ENCODE measurements around the gene ZNF441. TPM values are rescaled to one million over a fixed set of nuclear protein-coding genes. Genes with fewer than 3 reads are reported as not detected.

Gene ZNF441
- total RNA-seq, 1 experiment from 2014 or later = 1.8 TPM

- POLR2A ChIA-PET = no interaction called here
- no peak overlapping the region for H3K27ac Mint-ChIP-seq
- no peak overlapping the region for H3K4me3 Mint-ChIP-seq
- CTCF ChIA-PET = no interaction called here
- H3K9me3 Mint-ChIP-seq = peaks cover 33% of the 10 kb centered on the region
- no peaks in the 10 kb centered on the region; the same call in 1 of the 2 replicates for H3K27me3 Mint-ChIP-seq (ENCODE audit: low read depth)
- no peak for DNase-seq (ENCODE audit: low spot score)
- H3K36me3 Mint-ChIP-seq = peaks cover 56% of the 10 kb centered on the region
- no peak for ATAC-seq
- no peak for TF ChIP-seq CBFB (CRISPR knock-in tag; IDR thresholded peaks at IDR 0.05; ENCODE audit: low read depth)
- no peak for TF ChIP-seq NR3C1 (CRISPR knock-in tag; conservative IDR thresholded peaks at IDR 0.05; ENCODE audit: low read depth)
- TF ChIP-seq ATF2 (CRISPR knock-in tag; IDR thresholded peaks at IDR 0.05; ENCODE audit: borderline replicate concordance, low read depth) = no peak
- no peak for TF ChIP-seq NFYB (CRISPR knock-in tag; conservative IDR thresholded peaks at IDR 0.05; ENCODE audit: low read depth)
- H3K4me1 Mint-ChIP-seq = no peaks in the 10 kb centered on the region
Measured at GRCh38 chr19:11721681-11722080, 45.1 kb upstream of the ZNF441 start.

- H3K4me3 Mint-ChIP-seq = no peak overlapping the region
- POLR2A ChIA-PET = no interaction called here
- H3K4me1 Mint-ChIP-seq = no peaks in the 10 kb centered on the region
- DNase-seq (ENCODE audit: low spot score) (no peak), ATAC-seq (no peak)
- H3K9me3 Mint-ChIP-seq = peaks cover 33% of the 10 kb centered on the region
- peaks cover 56% of the 10 kb centered on the region for H3K36me3 Mint-ChIP-seq
- H3K27me3 Mint-ChIP-seq (ENCODE audit: low read depth) = no peaks in the 10 kb centered on the region
- no peak overlapping the region for H3K27ac Mint-ChIP-seq
- CTCF ChIA-PET = no interaction called here
- TF ChIP-seq ATF3 (CRISPR knock-in tag; conservative IDR thresholded peaks at IDR 0.05) = no peak
- no peak for TF ChIP-seq PRRX2 (CRISPR knock-in tag; IDR thresholded peaks at IDR 0.05)
- TF ChIP-seq ARID4B (CRISPR knock-in tag; IDR thresholded peaks at IDR 0.05; ENCODE audit: borderline replicate concordance) = no peak
- TF ChIP-seq ZNF232 (CRISPR knock-in tag; IDR thresholded peaks at IDR 0.05) = no peak
- TF ChIP-seq NFYB (CRISPR knock-in tag; conservative IDR thresholded peaks at IDR 0.05; ENCODE audit: low read depth) = no peak
- no peak for TF ChIP-seq CBFB (CRISPR knock-in tag; IDR thresholded peaks at IDR 0.05; ENCODE audit: low read depth)
- TF ChIP-seq SMAD4 (CRISPR knock-in tag; IDR thresholded peaks at IDR 0.05) = no peak
- no peak for TF ChIP-seq IRF1 (CRISPR knock-in tag; IDR thresholded peaks at IDR 0.05)
- no peak for TF ChIP-seq ZNF219 (CRISPR knock-in tag; IDR thresholded peaks at IDR 0.05; ENCODE audit: borderline replicate concordance)
- TF ChIP-seq ZNF281 (CRISPR knock-in tag; IDR thresholded peaks at IDR 0.05) = no peak
- no peak for TF ChIP-seq E2F1 (CRISPR knock-in tag; IDR thresholded peaks at IDR 0.05)
- TF ChIP-seq FOXJ3 (CRISPR knock-in tag; IDR thresholded peaks at IDR 0.05; ENCODE audit: borderline replicate concordance) = no peak
- no peak for TF ChIP-seq CREM (CRISPR knock-in tag; IDR thresholded peaks at IDR 0.05)
- TF ChIP-seq NFE2L1 (CRISPR knock-in tag; IDR thresholded peaks at IDR 0.05) = no peak
- TF ChIP-seq E2F5 (CRISPR knock-in tag; IDR thresholded peaks at IDR 0.05) = no peak
- no peak for TF ChIP-seq CDX4 (CRISPR knock-in tag; IDR thresholded peaks at IDR 0.05; ENCODE audit: borderline replicate concordance)
Measured at GRCh38 chr19:11722414-11722813, 44.4 kb upstream of the ZNF441 start.
